C4-2B (cell line): ENCODE measurements around the gene TRAPPC10.
"Not testable (repeated sequence)": the region's sequence is repeated elsewhere in the genome, so short reads cannot be mapped to it uniquely, and the experiment has no call there.

Experiments
- H3K27ac ChIP-seq: fragments of 450-650 bp; 2 replicates; pipeline ENCODE4 v1.5.1; 2017
- ZFX ChIP-seq: fragments of 450-650 bp; IDR thresholded peaks from 2 replicates; pipeline ENCODE4 v1.6.1; 2017
- TF ChIP-seq, protein P1 (sequence below): fragments of 450-650 bp; conservative IDR thresholded peaks from 2 replicates; pipeline ENCODE4 v1.5.1; 2017; ENCODE audit warnings: mild to moderate bottlenecking

The TRAPPC10 gene

GRCh38 chr21:44090325-44090724, 78.2 kb downstream of the TRAPPC10 start:
- no peak for TF ChIP-seq ZFX
- TF ChIP-seq, protein P1, sequence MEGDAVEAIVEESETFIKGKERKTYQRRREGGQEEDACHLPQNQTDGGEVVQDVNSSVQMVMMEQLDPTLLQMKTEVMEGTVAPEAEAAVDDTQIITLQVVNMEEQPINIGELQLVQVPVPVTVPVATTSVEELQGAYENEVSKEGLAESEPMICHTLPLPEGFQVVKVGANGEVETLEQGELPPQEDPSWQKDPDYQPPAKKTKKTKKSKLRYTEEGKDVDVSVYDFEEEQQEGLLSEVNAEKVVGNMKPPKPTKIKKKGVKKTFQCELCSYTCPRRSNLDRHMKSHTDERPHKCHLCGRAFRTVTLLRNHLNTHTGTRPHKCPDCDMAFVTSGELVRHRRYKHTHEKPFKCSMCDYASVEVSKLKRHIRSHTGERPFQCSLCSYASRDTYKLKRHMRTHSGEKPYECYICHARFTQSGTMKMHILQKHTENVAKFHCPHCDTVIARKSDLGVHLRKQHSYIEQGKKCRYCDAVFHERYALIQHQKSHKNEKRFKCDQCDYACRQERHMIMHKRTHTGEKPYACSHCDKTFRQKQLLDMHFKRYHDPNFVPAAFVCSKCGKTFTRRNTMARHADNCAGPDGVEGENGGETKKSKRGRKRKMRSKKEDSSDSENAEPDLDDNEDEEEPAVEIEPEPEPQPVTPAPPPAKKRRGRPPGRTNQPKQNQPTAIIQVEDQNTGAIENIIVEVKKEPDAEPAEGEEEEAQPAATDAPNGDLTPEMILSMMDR = no peak
- no peak overlapping the region for H3K27ac ChIP-seq

- no peak for TF ChIP-seq ZFX
- TF ChIP-seq, protein P1 = no peak
- no peak overlapping the region for H3K27ac ChIP-seq
Measured at GRCh38 chr21:44092211-44092610, 80.1 kb downstream of the TRAPPC10 start.

DNA sequence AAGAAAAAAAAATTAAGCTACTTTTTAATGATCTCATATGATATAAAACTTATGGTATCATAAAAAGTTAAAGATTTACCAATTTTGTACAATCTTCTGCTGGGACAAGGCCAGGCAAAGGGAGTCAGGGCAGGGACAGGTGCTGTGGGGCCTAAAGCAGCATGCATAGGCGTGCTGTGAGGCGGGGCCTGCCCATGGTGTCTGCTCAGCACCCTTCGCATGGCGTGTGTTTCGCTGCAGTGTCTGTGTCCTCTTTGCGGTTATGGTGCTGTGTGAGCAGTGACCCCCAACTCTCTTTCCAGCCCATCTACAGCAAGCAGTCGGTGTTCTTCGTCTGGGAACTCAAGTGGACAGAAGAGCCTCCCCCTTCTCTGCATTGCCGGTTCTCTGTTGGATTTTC, 81.7 kb downstream of the TRAPPC10 start:
- no peak for TF ChIP-seq ZFX
- TF ChIP-seq, protein P1 = no peak
- no peak overlapping the region for H3K27ac ChIP-seq

DNA sequence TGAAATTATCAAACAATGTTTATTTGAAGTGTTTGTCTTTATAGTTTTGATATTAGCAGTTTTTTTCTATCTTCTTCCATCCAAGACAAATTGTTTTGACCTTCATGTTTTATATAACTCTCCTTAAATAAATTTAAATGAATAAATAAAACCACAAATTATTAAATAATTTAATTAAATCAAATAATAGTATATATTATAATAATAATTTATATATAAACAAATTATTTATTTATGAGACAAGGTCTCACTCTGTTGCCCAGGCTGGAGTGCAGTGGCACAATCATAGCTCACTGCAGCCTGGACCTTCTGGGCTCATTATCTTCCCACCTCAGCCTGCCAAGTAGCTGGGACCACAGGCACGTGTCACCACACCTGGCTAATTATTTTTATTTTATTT, 82.7 kb downstream of the TRAPPC10 start:
- no peak overlapping the region for H3K27ac ChIP-seq
- TF ChIP-seq ZFX = no peak
- TF ChIP-seq, protein P1 = no peak

- not testable (repeated sequence) for H3K27ac ChIP-seq
Measured at GRCh38 chr21:44098507-44098906, 86.4 kb downstream of the TRAPPC10 start.

DNA sequence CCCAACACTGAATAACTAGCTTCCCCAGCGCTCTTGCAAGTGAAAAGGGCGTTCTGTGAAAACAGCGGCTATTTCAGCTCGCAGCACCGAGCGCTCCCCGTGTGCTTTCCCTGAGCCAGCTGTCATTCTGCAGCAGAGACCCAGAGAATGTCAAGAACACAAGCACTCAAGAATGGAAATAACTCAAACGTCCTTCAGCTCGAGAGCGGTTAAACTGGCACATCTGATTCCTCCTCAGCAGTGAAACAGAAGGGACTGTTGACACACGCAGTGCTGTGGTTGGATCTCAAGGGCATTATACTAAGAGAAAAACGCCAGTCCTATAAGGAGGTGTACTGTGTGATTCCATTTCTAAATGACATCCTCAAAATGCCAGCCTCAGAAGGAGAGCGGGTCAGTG, 86.9 kb downstream of the TRAPPC10 start:
- not testable (repeated sequence) for H3K27ac ChIP-seq

DNA sequence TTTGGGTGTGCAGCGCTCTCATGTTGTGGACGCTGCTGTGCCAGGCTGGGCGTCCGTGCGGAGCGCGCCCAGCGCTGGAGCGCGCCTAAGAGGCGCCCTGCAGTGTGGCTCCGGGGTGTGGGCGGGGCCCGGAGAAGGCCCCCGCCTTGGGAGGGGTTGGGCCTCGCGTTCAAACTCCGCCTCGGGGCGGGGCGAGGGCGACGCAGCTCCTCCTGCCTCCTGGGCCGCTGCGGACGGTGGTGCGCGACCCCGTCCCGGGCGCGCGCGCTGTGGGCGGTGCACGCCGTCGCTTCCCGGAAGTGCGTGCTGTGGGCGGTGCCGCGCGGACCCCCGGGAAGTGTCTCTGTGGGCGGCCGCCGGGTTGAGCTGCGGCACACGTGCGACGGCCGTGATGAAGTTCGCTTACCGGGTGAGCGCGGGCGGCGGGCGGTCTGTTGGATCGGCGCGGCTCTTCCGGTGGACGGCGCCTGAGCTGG, 95.0 kb downstream of the TRAPPC10 start, which contains the start of gene PWP2:
PWP2 (plus strand) TSS at position 374 of the 476 bp plus-strand sequence; CDS start at position 392, 18 bp downstream.
- H3K27ac ChIP-seq = not testable (repeated sequence)

GRCh38 chr21:44107589-44107988, 95.5 kb downstream of the TRAPPC10 start:
- H3K27ac ChIP-seq = not testable (repeated sequence)

GRCh38 chr21:44113702-44114371, 101.7 kb downstream of the TRAPPC10 start:
- H3K27ac ChIP-seq = not testable (repeated sequence)

DNA sequence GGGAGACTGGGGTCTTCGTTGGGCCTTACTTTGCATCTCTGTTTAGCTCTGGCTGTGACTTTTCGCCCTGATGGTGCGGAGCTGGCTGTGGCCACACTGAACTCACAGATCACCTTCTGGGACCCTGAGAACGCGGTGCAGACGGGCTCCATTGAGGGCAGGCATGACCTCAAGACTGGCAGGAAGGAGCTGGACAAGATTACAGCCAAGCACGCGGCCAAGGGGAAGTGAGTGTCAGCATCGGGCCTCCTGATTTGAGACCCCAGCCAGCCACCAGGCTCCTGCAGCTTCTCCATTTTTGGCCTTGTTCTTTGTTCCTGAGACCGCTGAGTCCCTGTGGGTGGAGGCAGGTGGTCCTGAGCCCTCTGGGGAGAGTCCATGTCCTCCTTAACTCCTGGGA, 110.0 kb downstream of the TRAPPC10 start:
- H3K27ac ChIP-seq = not testable (repeated sequence)

- not testable (repeated sequence) for H3K27ac ChIP-seq
Measured at GRCh38 chr21:44127827-44128226, 115.7 kb downstream of the TRAPPC10 start.

GRCh38 chr21:44133715-44134057, 121.6 kb downstream of the TRAPPC10 start:
- not testable (repeated sequence) for H3K27ac ChIP-seq

DNA sequence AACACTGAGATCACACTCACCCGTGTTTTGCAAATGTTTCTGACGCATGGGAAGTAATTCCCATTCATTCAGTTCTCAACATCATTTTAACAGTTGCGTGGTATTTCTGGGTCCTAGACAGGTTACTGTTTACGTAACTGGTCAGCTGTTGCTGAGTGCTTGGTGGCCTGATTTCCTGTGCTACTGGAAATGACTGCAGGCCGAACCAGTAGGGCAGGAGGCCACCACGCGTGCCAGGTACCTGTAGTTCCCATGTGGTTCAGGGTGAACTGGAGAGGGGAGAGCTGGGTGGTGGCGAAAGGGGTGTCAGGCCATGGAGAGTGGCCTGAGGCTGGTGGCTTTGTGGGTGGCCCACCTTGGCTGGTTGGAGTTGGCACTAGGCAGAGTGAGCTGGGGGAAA, 122.6 kb downstream of the TRAPPC10 start:
- not testable (repeated sequence) for H3K27ac ChIP-seq

DNA sequence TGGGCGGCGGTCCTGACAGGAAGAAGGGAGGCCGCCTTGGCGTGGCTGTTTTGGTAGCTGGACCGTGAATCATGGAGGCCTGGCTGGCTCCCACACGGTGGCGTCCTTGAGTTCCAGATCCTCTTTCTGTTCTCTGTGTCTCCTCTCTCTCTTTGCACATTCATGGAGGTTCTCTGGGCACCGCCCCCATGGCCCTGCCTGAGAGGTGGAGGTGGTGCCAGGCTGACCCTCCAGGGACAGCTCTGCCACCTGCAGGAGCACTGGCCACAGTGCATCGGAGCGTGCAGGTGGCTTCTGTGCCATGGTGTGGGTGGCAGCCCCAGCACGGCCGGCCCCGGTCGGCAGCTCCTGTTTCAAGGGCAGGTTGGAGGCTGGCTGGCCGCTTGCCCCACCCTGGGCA, 125.9 kb downstream of the TRAPPC10 start:
- not testable (repeated sequence) for H3K27ac ChIP-seq

GRCh38 chr21:44139787-44140551, 127.9 kb downstream of the TRAPPC10 start:
- H3K27ac ChIP-seq = not testable (repeated sequence)

GRCh38 chr21:44140552-44140932, 128.4 kb downstream of the TRAPPC10 start:
- not testable (repeated sequence) for H3K27ac ChIP-seq
